HG03103 (cell line): ENCODE measurements around the gene FMNL2.
"Not testable (repeated sequence)": the region's sequence is repeated elsewhere in the genome, so short reads cannot be mapped to it uniquely, and the experiment has no call there.

Experiments used
- ATAC-seq: cut with Tn5 transposase; IDR thresholded peaks from one replicate; pipeline ENCODE4 v1.9.1; 2021; ENCODE audit warnings: low read depth; ENCODE audit not compliant: unreplicated experiment

Gene FMNL2

GRCh38 chr2:152370783-152371182 lies 35.8 kb downstream of the FMNL2 start:
- ATAC-seq = no peak

- no peak for ATAC-seq
These were observed 37.5 kb downstream of the FMNL2 start for GRCh38 chr2:152372438-152372984.

GRCh38 chr2:152375174-152375573 lies 40.2 kb downstream of the FMNL2 start:
- no peak for ATAC-seq

- no peak for ATAC-seq
These were observed 41.4 kb downstream of the FMNL2 start for GRCh38 chr2:152376385-152376784.

GRCh38 chr2:152376968-152377367 lies 42.0 kb downstream of the FMNL2 start:
- ATAC-seq = no peak

- ATAC-seq = no peak
These were observed 44.1 kb downstream of the FMNL2 start for GRCh38 chr2:152379089-152379488.

- ATAC-seq = no peak
These were observed 45.5 kb downstream of the FMNL2 start for GRCh38 chr2:152380261-152381055.

GRCh38 chr2:152383702-152384101 lies 48.7 kb downstream of the FMNL2 start:
- no peak for ATAC-seq

GRCh38 chr2:152384992-152385391 lies 50.0 kb downstream of the FMNL2 start:
- no peak for ATAC-seq

- ATAC-seq = no peak
These were observed 50.7 kb downstream of the FMNL2 start for GRCh38 chr2:152385650-152386049.

GRCh38 chr2:152386266-152386665 lies 51.3 kb downstream of the FMNL2 start:
- ATAC-seq = no peak

GRCh38 chr2:152387041-152387440 lies 52.1 kb downstream of the FMNL2 start:
- no peak for ATAC-seq

GRCh38 chr2:152388269-152388668 lies 53.3 kb downstream of the FMNL2 start:
- not testable (repeated sequence) for ATAC-seq

- no peak for ATAC-seq
These were observed 54.5 kb downstream of the FMNL2 start for GRCh38 chr2:152389483-152389882.

- no peak for ATAC-seq
These were observed 55.9 kb downstream of the FMNL2 start for GRCh38 chr2:152390837-152391236.

GRCh38 chr2:152391318-152391717 lies 56.3 kb downstream of the FMNL2 start:
- no peak for ATAC-seq

- no peak for ATAC-seq
These were observed 58.4 kb downstream of the FMNL2 start for GRCh38 chr2:152393377-152393776.

- ATAC-seq = no peak
These were observed 59.4 kb downstream of the FMNL2 start for GRCh38 chr2:152394326-152394725.

GRCh38 chr2:152395103-152395502 lies 60.1 kb downstream of the FMNL2 start:
- ATAC-seq = no peak

GRCh38 chr2:152395572-152395971 lies 60.6 kb downstream of the FMNL2 start:
- no peak for ATAC-seq

- no peak for ATAC-seq
These were observed 61.1 kb downstream of the FMNL2 start for GRCh38 chr2:152396051-152396511.

- ATAC-seq = no peak
These were observed 61.8 kb downstream of the FMNL2 start for GRCh38 chr2:152396763-152397162.
